ENCODE results near the gene TEX51.

Gene TEX51

DNA sequence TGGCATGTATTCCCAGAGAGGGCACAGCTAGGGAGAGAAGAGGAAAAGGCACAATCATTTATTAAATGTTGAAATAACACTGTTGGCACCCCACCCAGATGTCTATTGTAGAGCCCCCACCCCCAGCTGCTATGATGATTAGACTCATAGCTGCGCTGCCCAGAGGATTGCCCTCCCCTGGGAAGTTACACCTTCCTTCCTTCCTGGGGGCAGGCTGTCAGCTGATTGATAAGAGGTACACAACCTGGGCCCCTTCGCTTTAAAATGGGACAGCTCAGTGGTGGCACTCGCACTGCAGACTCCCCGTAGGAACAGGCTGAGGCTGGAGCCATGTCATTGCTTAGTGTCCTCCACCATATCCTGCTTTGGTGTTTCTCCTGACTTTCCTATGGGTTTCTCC, 18.1 kb downstream of the TEX51 start:
- H3K4me3 ChIP-seq (ENCODE audit: low read depth in 1 of 2, low read length in 1 of 2) = no peak overlapping the region
- no peak for TF ChIP-seq CTCF (IDR thresholded peaks at IDR 0.05)
- H3K36me3 ChIP-seq = no peaks in the 10 kb centered on the region
- H3K9me3 ChIP-seq = no peaks in the 10 kb centered on the region
- H3K4me1 ChIP-seq (ENCODE audit: control insufficient read depth in 1 of 2, insufficient read depth in 1 of 2, low read depth in 1 of 2, low read length in 1 of 2) = no peaks in the 10 kb centered on the region
- no peaks in the 10 kb centered on the region for H3K27me3 ChIP-seq
- H3K27ac ChIP-seq = no peak overlapping the region

GRCh38 chr2:126921066-126921465, 22.4 kb downstream of the TEX51 start:
- H3K27me3 ChIP-seq = no peaks in the 10 kb centered on the region
- no peaks in the 10 kb centered on the region for H3K36me3 ChIP-seq
- H3K4me1 ChIP-seq (ENCODE audit: control insufficient read depth in 1 of 2, insufficient read depth in 1 of 2, low read depth in 1 of 2, low read length in 1 of 2) = no peaks in the 10 kb centered on the region
- no peak overlapping the region for H3K4me3 ChIP-seq (ENCODE audit: low read depth in 1 of 2, low read length in 1 of 2)
- no peak for TF ChIP-seq CTCF (IDR thresholded peaks at IDR 0.05)
- no peak overlapping the region for H3K27ac ChIP-seq
- H3K9me3 ChIP-seq = no peaks in the 10 kb centered on the region

GRCh38 chr2:126930970-126931590, 32.4 kb downstream of the TEX51 start:
- H3K36me3 ChIP-seq = no peaks in the 10 kb centered on the region
- H3K4me3 ChIP-seq (ENCODE audit: low read depth in 1 of 2, low read length in 1 of 2) = no peak overlapping the region
- H3K9me3 ChIP-seq = no peaks in the 10 kb centered on the region
- no peak for TF ChIP-seq CTCF (IDR thresholded peaks at IDR 0.05)
- no peak overlapping the region for H3K27ac ChIP-seq
- H3K4me1 ChIP-seq (ENCODE audit: control insufficient read depth in 1 of 2, insufficient read depth in 1 of 2, low read depth in 1 of 2, low read length in 1 of 2) = no peaks in the 10 kb centered on the region
- H3K27me3 ChIP-seq = no peaks in the 10 kb centered on the region

- H3K4me3 ChIP-seq (ENCODE audit: low read depth in 1 of 2, low read length in 1 of 2) = no peak overlapping the region
- no peak for TF ChIP-seq CTCF (IDR thresholded peaks at IDR 0.05)
- no peak overlapping the region for H3K27ac ChIP-seq
- H3K9me3 ChIP-seq = no peaks in the 10 kb centered on the region
- no peaks in the 10 kb centered on the region for H3K4me1 ChIP-seq (ENCODE audit: control insufficient read depth in 1 of 2, insufficient read depth in 1 of 2, low read depth in 1 of 2, low read length in 1 of 2)
- H3K27me3 ChIP-seq = peaks cover 11% of the 10 kb centered on the region
- no peaks in the 10 kb centered on the region for H3K36me3 ChIP-seq
These were observed 33.8 kb downstream of the TEX51 start for GRCh38 chr2:126932529-126932928.

DNA sequence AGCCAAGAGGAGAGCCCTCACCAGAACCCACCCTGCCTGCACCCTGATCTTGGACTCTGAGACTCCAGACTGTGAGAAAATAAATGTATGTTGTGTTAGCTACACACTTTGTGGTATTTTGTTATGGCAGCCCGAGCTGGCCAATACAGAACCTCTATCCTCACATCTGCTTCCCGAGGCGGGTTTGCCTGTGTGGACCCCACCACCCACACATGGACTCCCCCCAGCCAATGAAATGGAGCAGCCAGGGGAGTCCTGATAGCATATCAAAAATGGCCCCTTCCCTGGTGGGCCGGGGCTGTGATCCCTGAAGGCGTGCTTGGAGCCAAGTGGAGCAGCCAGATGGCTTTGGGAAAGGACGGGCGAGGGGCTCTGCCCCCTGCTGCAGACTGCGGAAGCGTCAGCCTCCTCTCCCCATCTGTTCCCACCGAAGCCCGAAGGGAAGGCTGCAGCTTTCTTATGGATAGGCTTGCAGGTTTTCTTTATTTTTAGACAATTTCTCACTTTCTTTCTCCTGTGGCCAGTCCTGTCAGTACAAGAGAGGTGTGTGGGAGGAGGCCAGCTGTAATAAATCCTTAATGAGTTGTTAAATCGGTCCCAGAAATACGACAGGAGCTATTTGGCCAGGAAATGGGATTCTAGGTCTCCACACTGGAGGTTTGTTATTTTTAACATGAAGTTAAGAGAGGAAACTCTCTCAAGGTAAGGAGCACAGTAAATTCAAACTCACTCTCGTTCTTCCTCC, 34.4 kb downstream of the TEX51 start:
- H3K36me3 ChIP-seq = no peaks in the 10 kb centered on the region
- H3K27ac ChIP-seq = no peak overlapping the region
- no peak overlapping the region for H3K4me3 ChIP-seq (ENCODE audit: low read depth in 1 of 2, low read length in 1 of 2)
- no peaks in the 10 kb centered on the region for H3K9me3 ChIP-seq
- TF ChIP-seq CTCF (IDR thresholded peaks at IDR 0.05) = no peak
- H3K4me1 ChIP-seq (ENCODE audit: control insufficient read depth in 1 of 2, insufficient read depth in 1 of 2, low read depth in 1 of 2, low read length in 1 of 2) = no peaks in the 10 kb centered on the region
- H3K27me3 ChIP-seq = peaks cover 12% of the 10 kb centered on the region

Measured in neutrophil (primary cell).